HL-60/S4 treated with retinoic acid at 250 ng/mL for 4 days and 3 days (cell line): ENCODE data around the gene SKAP1.

Experiments used
- in situ Hi-C: fragments of 300-500 bp; cut with MboI; formaldehyde crosslinking; loops from 2 replicates; pipeline ENCODE4 v1.7.0; 2022; ENCODE audit warnings: low sequenced_read_pairs

Gene SKAP1

GRCh38 chr17:48429638-48430586, at the start of gene SKAP1:
TSS of gene SKAP1 (minus strand) at chr17:48430214.
- in situ Hi-C loops, result no loop called here

- in situ Hi-C loops, result no loop called here
Observed at GRCh38 chr17:48479014-48479402, 49.0 kb upstream of the SKAP1 start.

DNA sequence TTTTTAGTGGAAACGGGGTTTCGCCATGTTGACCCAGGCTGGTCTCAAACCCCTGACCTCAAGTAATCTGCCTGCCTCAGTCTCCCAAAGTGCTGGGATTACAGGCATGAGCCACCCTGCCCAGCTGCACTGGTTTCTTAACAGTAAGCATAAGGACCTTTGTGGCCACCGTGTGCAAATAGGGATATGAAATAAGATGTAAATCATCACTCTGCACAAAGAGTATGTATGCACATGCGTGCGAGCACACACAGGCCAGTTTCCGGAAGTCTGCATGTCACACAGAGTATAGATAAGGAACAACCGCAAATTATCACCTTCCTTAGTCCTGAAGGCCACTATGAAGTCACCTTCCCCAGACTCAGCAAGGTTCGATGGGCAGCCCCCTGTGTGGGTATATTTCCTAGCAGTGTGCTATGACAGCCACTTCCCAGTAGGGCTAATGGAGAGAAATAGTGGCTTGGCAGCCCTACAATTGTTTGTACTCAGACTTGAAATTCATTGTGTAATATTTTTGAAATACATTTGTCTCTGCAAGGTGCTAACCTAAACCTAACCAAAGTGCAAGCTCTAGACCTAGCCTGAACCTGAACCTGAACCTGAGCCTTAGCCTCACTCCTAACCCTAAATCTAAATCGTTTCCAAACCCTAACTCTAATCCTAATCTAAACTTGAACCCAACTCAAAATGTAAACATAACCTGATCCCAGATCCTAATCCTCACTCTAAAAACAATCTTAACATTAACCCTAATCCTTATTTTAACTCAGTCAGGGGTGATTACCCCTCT, 48.4 kb upstream of the SKAP1 start:
- in situ Hi-C loops, result no loop called here

DNA sequence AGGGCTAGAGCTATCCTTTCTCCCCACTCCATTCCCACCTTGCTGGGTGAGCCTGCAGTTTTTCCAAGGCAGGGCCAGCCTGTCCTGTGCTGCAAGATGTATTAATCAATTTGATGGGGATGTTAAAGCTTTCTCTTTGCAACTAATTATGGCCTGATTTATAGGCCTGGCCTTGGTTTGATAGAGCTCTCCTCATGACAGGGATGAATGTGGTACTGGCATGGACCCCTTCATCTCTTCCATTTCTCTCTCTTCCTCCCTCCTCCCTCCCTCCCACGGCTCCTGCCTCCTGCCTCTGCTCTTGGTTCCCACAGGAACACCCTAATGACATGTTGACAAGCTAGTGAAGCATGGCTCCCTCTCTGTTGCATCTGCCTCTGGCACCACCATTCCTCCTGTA, 47.2 kb upstream of the SKAP1 start:
- in situ Hi-C loops, result no loop called here

DNA sequence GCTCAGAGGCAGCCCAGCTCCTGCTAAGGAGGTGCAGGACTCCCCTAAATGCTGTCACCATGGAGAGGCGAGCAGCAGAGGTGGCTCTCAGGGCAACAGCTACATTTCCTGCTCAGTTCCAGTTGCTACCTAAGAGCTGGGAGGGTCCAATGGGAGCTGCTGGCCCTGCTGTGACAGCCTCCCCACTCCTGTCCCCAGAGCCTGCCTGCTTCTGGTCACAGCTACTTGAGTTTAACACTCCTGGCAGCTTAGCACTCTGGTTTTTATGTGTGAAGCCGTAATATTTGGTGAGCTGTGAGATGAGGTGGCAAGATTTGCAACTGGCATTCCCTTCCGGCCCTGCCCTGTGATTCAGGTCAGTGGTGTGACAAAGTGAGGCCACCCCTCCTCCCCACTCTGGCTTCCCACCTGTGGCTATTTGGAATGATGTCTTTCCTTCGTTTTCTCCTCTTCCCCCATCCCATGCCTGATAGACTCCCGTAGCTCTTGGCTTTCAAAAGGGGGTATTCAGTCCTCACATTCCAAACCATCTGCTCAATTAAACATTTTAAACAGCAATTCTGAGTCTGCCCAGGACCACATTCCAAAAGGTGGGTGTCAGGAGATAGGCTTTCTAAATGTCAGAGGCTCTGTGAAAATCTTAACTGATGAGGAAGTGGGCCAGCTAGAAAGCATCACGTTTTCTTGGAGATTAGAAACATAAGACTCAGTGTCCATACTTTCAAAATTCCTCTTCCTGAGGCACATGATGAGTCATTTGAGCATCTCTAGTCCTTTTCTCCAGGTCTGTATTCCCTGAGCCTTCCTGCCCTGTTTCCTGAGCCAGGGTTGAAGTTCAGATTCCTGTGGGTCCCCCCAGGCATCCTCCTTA, 42.6 kb upstream of the SKAP1 start:
- in situ Hi-C loops, result no loop called here

DNA sequence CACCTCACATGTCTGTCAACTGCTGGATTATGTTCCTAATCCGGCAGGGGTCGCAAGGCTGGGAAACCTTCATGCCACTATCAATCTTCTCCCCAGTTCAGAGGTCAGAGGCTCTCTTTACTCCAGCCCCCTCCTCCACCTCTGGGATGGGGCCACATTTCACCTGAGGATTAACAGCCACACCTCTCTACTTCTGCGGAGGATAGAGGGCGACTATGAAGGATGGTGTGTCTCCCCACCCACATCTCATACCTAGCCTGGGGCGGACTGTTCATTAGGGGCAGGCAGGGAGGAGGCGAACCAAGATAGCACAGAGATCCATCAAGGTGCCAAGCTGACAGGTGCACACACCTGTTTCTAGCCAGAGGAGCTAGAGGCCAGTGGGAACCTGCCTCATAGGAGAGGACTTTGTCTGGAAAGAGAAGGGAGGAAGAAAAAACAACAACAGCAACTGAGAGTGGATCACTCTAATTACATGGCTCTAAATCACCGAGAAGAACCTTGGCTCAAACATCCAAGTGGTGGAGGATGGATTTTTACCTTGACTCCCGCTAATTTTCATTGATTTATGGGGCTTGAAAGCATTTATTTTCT, 41.9 kb upstream of the SKAP1 start:
- in situ Hi-C loops, result no loop called here

DNA sequence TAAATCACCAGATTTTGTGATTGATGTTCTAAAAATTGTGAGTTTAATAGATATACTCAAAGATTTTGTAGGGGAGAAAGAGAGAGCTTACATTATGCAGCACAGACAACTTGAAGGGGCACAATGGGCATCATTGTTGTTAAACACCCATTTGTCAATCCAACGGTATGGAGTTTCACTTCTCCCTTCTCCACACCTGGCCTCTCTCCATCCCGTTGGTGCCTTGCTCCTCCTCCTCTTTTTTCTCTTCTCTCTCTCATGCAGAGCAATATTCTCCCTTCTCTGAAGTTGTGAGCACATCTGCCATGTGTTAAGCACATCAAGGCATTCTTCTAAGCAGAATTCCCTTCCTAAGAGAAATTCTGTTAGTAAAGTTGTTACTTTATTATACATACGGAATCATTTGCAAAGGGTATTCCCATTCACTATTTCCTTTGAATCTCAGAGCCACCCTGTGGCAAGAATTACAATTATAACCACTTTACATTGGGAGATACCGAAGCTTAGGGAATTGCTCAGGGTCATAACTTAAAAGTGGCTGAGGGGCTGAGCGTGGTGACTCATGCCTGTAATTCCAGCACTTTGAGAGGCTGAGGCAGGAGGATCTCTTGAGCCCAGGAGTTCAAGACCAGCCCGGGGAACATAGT, 40.5 kb upstream of the SKAP1 start:
- in situ Hi-C loops, result no loop called here

DNA sequence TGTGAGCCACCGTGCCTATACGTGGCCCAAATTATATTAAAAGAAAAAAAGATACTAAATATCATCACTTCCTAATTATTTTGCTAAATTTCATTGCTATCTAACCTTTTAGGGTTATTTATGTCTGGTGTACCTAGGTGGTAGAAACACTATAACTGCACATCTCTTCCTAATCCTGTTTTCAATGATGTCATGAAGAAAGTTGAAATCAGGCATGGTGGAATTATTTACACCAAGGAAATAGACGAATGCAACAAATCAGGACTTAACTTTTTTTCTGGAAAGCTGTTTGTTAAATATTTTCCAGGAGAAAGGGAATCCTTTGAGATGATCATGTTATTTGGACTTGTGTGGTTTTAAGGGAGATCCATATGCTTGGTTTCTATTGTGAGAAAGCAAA, 39.2 kb upstream of the SKAP1 start:
- in situ Hi-C loops, result no loop called here

DNA sequence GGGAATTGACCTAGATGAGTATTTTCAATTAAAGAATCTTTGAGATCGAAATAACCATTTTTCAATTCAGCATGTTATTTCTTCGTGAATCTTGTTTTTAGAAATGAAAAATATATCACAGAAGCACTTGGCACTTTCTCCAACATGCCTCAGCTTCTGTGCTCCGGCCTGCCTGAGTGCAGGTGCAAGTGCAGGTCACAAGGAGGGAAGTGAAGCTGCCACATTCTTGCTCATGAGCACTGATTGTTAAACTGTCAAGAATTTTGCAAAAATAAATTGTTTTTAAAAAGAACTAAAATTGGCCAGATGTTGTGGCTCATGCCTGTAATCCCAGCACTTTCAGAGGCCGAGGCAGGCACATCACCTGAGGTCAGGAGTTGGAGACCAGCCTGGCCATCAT, 38.3 kb upstream of the SKAP1 start:
- in situ Hi-C loops, result no loop called here

DNA sequence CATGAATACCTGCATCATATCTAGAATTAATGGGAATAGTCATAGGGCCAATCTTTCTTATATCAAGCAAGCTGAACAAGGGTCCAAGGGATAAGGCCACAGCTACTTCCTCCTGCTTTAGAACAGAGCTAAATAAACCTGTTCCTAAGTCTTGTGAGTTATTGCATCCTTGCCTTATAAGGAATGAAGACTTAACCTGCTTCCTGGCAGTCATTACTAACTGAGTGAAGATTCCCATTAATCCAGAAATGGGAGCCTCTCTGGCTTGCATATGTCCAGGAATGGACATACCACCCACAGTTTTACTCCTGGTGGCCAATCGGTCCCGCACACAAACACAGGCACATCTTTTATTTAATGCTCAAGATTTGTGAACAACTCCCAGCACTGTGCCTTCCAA, 35.9 kb upstream of the SKAP1 start:
- in situ Hi-C loops, result no loop called here

DNA sequence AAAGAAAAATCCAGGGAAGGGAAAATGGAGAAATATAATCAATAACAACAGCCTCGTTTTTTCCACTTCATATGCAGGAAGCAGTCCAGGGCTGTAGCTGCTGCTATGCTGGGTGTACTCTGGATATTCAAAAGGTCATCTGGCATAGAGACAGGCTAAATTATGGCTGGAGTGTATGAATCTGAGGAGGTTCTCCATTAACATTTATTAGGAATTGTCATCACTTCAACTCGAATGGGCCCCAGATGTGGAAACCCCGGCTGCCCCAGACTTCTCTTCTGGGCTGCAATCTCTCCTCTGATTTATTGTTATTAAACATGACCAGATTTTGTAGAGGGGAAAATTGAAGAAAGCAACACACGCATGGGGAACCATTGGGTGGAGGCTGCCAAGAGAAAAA, 33.5 kb upstream of the SKAP1 start:
- in situ Hi-C loops, result no loop called here

DNA sequence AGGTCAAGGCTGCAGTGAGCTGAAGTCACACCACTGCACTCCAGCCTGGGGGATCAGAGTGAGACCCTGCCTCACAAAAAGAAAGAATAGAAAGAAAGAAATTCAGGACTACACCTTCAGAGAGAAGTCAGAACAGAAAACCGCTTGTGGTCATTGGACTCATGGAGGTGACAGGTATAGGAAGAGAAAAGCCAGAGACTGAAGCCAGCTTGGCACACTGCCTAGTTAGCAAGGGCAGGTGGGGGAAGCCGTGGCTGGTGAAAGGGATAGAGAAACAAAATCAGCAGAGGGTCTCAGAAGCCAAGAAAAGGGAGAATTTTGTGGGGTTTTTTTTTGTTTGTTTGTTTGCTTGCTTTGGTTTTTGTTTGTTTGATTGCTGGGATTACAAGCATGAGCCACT, 32.9 kb upstream of the SKAP1 start:
- in situ Hi-C loops, result no loop called here

DNA sequence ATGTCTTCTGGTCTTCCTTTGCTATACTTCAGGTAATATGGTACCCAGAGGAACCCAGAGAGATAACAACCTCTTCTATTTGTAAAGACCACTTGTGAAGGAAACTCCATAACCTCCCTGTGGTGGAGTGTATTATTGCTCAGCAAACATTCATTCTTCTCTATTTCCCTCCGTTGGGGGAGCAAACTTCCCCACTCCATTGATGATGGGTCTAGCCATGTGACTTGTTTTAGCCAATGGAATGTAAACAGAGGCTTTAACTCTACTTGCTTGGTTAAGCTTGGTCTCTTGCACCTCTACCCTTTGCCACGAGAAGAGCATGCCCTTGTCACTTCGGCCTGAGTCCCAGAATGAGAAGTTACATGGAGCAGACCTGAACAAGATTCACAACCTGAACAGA, 30.0 kb upstream of the SKAP1 start:
- in situ Hi-C loops, result no loop called here

DNA sequence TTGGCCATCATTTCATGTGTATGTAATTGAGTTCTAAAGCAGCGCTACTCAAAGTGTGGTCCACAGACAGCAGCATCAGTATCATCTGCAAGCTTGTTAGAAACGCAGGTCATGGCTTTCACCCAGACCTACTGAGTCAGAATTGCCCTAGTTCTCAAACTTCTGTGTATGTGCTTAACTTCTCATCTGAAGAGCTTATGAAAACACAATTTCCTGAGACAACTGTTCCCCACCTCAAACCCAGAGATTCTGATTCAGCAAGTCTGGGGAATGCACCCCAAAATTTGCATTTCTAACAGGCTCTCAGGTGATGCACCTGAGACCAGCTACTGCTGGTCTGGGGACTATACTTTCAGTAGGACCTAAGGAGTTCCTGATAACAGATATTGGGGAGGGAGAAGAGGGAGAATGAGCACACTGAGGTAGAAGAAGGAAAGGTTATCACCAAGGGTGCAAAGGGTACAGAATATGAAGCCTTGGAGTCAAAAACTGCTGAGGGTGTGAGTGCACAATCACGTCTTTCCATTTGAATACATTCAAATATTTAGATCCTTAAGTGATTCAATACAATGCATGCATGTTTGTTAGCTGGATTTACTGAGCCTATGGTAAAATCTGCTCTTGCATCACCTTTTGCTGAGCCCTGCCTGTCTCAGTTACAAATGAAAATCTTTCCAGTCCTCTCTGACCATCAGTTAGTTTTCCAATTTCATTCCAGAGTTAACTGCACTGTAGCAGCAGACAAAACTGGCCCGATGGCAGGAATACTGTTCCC, 29.2 kb upstream of the SKAP1 start:
- in situ Hi-C loops, result no loop called here

DNA sequence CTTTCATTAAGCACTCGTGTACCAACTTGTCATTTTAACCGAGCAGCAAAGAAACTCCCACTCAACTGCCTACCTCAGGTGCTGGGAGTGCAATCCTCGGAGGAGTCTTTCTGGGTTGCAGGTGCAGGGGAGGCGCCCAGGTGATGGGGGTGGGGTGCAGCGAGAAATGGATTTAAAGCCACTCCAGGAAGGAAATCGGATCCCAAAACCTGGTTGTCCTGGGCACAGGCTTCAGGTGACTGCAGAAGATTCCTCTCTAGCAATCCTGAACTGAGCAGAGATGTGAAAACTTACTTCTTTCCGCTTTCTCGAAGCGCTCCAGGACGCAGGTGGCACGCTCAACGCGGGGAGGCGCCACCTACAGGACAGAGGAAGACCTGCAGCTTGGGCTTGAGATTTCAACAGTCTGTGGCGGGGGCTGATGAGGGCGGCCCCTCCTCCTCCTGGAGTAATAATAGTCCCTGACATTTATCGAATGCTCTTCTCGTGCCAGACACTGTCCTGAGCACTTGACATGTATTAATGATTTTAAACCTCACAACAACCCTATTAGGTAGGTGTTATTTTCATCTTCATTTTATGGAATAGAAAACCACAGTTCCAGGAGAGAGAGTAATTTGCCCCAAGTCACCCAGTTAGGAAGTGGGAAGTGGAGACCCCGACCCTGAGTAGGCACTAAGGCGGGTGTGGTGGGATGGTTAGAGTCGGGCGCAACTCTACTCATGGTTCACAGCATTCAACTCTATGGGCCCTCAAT, 27.2 kb upstream of the SKAP1 start:
- in situ Hi-C loops, result no loop called here

DNA sequence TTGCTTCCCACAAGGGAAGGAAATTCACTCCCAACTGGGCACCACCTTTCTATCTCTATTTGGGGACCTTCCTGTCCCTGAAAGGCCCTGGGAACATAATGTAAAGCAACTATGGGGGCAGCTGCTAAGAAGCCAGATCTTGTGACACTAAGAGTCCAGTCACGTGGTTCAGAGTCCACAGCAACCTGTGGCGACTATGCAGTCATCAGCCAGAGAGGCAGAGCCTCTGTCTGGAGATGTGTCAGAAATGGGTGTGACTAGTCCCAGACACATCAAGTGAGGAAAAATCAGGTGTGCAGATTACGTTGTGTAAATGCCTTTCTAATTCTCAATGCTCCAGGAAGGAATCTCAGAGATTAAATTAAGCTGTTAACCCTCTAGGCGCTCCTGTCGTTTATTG, 26.6 kb upstream of the SKAP1 start:
- in situ Hi-C loops, result no loop called here

GRCh38 chr17:48455791-48456190, 25.8 kb upstream of the SKAP1 start:
- in situ Hi-C loops, result no loop called here

DNA sequence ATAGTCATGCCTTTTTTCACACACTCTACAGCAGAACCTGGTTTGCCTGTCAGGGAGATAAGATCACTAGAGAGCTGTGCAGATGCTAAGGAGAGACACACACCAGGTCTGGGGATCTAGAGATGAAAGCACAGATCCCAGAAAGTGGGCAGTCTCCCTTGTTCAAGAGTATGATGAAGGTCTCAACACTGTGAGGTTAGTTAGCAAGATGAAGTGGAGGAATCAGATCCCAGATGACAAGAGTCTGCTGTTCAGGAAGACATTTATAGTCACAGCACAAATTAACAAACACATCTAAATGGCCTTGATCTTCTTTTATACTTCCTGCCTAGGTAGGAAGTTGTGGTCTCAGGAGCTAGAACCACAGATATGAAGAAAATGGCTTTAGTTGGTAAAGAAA, 23.4 kb upstream of the SKAP1 start:
- in situ Hi-C loops, result no loop called here

DNA sequence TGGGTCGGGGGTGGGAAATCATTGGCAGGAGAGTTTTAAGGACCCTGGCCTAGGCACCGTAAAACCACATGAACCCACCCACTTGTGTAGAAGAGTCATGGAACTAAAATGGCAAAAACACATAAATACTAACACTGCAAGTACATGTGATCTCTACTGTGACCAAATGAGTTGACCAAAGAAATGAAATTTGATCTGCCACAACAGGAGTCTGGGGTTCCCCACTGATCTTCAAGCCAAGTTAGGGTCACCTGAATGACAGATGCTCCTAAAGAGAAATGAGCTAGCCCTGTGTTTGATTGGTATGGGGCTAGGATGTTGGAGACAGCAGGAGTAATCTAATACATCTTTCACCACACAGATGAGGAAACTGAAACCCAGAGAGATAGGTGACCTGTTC, 21.5 kb upstream of the SKAP1 start:
- in situ Hi-C loops, result no loop called here
